Stimulated activated CD4-positive, alpha-beta T cell treated with anti-CD3 and anti-CD28 coated beads, Interleukin-2, amount 100 ng/mL, for 24 hours (primary cell): ENCODE measurements around the gene NAP1L4.

Source experiments
- DNase-seq, 2 donors: peaks; one replicate each; pipeline ENCODE4 v3.0.0-alpha.2; 2020

Gene NAP1L4

DNA sequence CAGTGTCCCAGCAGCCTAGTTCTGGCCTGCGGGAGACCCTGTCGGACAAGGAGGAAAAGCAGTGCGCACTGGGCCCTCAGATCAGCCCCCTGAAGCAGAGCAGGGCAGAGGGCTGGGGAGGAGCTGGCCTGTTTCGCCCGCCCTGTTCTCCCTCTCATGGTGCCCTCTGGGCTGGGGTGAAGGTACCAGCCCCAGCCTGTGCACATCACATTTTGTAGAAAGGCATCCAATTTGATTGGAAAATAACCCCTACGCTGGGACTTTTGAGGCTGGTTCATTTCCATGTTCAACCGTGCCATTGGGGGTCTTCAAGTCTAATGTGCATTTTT lies 832 bp upstream of the NAP1L4 start:
- no peak for DNase-seq

DNA sequence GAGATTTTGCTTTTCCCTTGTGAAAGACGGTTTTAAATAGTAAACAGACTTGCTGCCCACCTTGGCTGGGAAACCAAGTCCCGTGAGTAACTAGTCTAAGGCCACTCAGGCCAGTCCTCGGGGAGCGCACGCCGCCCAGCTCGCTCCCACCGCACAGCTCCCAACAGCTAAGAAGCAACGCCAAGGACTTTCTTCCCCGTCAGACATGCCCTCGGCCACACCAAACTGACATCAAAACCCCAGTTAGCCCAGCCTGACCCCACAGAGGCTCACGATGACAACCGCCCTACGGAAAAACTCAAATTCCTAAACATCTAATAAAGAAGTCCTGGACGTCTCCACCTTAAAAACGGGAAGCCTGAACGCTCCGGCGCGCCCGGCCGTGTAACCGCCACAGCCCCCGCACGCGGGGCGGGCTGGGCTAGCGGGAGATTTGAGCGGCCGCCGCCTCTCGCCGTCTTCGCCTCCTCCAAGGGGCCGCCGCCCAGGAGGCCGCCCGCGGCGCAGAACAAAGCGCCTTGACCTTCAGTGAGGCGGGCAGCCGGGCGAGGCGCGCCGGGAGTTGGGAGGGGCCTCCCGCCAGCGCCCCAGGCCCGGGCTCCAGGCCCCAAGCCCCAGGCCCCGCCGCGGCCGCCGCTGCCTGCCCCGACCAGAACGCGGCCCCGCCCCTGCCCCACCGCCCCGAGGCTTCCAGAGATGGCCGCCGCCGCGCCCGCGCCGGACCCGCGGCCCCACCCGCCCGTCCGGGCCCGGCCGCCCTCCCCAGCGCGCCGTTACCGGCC lies 486 bp downstream of the NAP1L4 start:
- DNase-seq, result peak in 1 of 2 donors; percentile 63

DNA sequence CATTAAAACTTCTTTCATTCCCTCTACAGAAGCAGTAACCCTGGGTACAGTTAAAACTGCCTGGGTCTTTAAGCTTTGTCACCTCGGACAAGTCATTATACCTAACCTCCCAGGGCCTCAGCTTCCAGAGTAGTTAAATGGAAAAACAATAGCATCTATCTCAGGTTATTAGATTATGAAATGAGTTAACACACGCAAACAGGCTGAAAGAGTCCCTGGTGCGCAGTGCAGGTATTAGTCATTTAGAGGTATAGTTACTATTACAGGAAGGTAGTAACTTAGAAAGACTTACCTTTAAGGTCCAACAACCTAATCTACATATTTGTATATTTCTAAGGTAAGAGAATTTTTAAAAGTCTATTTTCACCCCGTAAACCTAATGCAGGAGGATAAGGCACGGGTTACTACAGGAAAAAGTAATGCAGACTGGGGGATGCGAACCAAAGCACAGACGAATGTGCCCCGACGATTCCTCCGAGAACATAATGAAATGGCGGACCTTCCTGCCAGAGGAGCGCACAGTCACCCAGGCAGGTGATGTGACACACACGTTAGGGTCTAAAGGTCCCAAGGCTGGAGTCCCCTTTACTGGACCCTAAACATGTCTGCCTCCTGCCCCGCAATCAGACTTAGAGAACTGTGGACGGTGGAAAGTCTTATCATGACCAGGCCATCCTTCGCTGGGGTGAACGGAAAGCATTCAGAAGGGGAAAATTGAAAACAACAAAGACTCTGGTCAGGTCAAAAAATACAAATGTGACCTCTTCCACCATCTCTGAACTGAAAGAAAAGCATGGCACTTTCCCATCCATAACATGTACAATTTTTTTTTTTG lies 1.3 kb downstream of the NAP1L4 start:
- peak; percentile 44 to 60 for DNase-seq

DNA sequence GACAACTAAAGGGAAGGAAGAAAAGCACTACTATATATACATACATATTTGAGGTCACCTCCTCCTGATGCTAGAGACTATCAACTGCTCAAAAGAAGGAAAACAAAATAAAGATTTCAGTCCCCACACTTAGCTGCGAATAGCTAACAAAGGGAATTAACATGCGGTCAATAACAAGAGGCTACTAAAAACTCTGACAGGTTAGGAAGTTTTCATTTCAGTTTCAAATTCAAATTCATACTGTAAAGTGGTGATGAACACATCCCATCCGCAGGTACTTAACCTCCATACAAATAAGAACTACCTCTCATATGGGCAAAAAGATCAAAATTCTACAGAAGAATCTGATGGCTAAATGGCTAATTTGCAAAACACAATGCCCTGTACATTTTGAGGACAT lies 2.6 kb downstream of the NAP1L4 start:
- no peak for DNase-seq

DNA sequence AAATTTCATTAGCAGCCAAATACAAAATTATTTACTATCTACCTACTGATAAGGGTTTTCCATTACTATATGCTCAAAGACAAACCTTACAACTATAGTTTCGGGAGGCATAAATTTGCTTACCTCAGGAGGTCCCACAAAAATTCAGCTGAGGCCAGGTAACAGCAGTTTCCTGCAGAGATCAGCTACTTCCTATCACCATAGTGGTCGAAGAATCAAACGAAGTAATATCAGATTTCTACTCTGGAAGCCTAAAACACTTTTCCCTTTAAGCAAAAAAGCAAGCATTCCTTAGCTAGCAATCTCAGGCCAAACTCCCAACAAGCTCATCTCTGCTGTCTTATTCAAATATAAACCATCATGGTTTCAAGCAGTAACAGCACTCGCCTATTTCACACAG lies 3.1 kb downstream of the NAP1L4 start:
- DNase-seq, result no peak

DNA sequence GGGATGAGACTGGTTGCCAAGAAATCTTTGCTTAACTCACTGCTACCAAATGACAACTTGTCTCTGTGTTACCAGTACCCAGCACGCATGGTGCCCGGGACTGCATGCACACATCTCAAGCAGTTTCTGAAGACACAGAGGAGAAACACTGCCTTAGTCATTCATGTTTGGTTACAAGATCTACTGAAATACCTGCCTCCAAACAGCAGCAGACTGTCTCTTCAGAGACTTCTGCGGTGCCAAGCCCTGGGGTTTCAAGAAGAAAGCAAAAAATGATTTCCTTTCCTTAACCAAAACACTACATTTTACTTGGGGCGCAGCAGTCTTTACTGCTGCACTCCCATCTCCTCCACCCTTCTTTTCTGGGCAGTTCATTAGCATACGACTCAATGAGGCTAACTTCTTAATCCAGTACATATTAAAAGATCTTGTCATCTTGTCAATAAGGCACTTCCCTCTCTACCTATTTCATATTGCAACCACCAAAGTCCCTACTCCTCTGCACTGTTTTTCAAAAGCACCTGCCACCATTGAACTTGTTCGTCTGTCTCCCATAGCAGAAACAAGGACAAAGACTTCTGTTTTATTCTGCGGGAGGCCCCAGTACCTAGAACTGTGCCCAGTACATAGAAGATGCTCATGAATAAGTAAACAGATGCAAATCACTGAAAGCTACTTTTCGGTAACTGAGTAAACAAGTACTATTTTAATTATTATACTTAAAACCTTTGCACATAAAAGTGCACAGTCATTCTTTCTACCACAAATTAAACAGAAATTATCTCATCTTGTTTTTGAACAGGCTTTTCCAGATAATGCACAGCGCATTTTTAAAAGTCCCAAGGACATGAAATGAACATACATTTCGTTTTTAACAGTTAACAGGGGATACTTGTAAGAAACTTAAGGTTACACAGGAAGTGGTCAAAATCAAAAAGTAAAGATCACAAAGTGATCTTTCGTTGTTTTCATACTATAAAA lies 4.0 kb downstream of the NAP1L4 start:
- DNase-seq, result peak; percentile 28 to 50

DNA sequence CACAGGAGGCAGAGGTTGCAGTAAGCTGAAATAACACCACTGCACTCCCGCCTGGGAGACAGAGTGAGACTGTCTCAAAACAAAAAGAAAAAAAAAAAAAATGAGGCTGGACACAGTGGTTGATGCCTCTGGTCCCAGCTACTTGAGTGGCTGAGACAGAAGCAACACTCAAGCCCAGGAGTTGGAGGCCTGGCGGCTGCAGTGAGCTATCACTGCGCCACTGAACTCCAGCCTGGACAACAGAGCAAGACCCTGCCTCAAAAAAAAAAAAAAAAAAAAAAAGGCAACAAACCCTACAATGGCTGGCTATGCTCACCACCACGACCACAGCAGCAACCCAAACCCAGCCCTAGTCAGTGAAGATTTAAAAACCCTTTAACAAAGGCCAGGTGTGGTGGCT lies 8.2 kb downstream of the NAP1L4 start:
- no peak for DNase-seq

DNA sequence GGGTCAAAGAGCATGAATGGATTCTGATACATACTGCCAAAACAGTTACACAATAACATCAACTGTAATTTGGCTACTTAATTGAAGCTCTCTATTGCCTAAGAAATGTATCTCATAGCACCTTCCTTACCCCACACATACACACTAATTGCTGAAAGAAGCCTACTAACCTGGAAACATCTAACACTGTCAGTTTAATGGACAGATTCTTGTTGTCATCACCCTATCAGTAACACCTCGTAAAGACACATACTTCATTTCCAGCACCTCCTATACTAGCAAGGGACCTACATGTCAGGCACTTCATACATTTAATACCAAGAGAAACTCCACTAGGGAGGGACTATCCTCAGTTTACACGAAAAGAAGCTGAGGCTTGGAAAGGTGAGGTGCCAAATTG lies 9.9 kb downstream of the NAP1L4 start:
- no peak for DNase-seq

DNA sequence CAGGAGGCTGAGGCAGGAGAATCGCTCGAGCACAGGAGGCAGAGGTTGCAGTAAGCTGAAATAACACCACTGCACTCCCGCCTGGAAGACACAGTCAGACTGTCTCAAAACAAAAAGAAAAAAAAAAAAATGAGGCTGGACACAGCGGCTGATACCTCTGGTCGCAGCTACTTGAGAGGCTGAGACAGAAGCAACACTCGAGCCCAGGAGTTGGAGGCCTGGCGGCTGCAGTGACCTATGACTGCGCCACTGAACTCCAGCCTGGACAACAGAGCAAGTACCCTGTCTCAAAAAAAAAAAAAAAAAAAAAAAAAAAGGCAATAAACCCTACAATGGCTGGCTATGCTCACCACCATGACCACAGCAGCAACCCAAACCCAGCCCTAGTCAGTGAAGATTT lies 11.0 kb downstream of the NAP1L4 start:
- no peak for DNase-seq

DNA sequence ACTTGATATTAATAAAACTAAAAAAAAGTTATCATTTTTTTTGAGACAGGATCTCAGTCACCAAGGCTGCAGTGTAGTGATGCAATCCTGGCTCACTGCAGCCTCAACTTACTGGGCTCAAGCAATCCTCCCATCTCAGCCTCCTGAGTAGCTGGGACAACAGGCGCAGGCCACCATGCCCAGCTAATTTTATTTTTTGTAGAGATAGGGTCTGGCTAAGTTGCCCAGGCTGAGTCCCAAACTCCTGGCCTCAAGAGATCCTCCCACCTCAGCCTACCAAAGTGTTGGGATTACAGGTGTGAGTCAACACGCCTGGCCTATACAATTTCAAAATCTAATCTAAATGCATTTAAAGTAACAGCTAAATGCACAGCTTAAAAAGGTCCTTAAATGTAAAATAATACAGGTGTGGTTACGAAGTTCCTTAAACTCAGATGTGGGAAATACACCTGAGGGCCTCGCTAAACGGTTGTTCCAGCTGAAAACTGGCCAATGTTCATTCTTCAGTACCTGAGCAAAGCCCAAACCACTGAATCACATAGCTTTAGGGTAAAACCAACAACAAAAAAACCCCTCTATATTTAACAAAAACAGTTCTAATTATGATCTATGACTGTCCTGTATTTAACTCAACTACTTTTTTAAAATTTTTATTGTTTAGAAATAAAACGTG lies 11.8 kb downstream of the NAP1L4 start:
- DNase-seq, result no peak

DNA sequence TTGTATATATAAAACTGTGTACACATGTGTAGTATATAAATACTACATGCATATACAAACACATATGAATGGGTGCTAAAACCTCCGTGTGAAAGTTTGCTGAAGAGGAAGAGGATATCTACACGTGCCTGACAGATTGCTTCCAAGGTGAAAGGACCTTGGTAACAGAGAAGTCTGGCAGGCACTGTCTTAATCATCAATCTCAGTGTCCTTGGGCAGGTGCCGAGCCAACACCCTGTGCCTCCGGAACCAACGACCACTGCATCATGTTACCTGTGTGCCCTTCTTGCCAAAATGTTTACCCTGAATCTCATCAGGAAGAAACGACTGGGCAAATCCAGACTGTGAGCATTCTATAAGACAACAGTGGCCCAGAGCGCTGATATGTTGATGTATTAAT lies 15.0 kb downstream of the NAP1L4 start:
- DNase-seq, result no peak

DNA sequence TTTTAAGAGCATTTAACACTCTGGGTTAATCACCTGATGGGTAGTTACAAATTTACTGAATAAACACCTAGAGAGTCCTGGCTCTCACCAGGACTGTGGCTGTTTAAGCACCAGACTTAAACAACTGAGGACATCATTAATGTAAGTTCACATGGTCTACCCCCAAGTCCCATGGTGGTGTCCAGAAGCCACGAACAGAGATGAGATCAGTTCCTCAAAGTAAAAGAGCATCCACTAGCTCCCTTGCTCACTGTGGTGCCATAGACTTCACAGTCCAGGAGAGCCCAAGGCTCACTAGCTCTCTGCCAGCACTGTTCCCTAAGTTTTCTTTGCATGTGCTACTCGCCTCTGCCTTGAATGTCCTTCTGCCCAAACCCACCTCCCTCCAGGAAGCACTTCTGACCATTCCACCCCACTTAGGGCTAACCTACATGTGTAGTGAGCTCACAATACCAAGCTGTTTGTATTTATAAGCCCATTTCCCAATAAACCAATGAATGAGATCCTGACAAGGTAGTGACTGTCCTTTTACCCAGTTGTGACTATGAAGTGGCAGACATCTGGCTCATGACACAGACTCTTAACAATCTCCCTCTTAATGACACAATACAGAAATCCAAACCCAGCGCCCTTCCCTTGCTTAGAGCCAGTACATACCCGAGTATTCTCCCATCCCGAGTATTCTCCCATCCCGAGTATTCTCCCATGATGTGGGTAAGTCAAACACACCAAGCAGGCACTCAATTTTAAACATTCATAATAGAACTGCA lies 15.7 kb downstream of the NAP1L4 start:
- no peak for DNase-seq

DNA sequence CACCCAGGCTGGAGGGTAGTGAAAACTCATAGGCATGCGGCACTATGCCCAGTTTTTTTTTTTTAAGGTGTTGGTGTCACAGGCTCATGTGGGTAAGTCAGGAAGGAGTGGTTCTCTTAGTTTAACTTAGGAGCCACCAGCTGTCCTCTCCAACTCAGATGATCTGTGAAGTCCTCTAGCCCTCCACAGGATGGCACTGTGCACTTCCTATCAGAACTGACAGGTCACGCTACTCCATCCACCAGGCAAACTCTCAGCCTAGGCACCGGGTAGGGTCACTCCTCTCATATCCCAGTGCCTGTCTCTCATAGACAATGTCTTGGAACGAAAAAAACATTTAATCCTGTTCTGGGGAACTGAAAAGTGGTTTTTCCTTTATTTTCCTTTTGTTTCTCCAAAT lies 16.5 kb downstream of the NAP1L4 start:
- peak; percentile 24 to 47 for DNase-seq

DNA sequence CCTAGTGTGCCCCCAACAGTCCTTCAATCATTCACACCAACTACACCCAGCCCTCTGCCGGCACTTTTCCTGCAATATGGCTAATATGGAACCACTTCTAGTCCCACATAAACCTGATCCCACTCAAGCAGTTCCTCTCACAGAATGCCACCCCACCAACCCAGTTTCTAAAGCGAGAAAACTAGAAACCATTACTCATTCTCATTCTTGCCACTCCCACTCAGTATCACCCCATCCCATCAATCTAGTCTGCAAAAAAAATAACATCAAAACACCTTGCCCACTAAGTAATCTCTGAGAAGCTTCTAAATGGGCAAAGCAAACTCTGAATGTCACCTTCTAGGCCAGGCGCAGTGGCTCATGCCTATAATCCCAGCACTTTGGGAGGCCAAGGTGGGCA lies 17.9 kb downstream of the NAP1L4 start:
- no peak for DNase-seq

DNA sequence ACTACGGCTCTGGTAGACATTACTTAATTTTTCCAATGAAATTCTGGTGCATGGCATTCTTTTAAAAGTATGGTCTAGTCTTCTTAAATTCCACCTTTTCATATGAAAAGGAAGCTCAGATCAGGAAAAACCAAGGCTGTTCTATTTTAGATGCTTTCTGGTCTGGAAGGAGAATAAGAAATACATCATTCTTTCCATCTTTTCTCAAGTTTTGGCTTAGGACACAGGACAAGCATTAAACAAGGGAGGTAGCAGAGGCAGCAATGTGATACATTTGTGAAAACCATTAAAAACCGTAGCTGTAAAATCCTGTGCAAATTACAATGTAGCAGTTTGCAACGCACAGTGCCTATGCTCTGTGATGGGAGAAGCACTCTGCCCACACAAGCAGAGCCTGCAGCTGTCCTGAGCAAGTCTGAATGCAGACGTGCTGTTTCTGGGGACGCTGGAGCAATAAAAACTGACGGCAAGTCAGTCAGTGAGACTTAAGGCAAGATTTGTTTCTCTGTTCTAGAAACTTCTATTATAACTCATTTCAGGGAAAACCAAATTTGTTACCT lies 23.7 kb downstream of the NAP1L4 start:
- DNase-seq, result no peak

DNA sequence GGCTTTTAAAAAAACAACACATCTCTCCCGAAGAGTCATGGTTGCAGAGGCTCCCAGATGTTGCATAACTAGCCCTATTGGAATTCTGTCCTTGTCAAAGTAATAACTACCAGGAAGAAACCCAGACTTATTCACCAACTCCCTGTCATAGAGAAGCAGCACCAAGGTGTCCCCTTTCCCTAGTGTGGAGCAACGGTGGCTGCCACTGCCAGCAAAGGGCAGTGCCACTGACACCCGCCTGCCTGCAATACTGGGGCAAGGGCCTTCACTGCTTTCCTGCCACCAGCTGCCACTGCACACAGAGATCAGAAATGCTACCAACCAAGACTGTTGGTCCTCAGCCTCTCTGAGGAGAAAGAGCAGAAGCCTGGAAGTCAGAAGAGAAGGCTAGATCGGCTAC lies 27.3 kb downstream of the NAP1L4 start:
- DNase-seq, result no peak

DNA sequence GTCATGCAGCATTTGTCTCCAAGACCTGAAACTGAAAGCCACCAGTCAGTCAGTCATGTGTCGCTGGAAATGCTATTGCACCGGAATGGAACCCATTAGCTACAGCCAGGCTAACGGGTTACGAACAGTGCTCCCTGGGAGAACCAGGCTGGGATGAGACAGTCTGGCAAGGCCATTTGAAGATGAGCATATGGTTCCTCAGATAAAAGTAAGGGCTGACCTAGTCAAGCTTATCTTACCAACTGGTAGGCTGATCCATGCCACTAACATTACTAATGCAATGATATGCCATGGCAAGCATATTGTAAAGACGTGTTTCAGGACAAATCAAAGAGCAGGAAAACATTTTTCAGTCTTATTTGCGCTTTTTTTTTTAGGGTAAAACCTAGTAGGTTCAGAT lies 28.4 kb downstream of the NAP1L4 start:
- DNase-seq, result no peak

DNA sequence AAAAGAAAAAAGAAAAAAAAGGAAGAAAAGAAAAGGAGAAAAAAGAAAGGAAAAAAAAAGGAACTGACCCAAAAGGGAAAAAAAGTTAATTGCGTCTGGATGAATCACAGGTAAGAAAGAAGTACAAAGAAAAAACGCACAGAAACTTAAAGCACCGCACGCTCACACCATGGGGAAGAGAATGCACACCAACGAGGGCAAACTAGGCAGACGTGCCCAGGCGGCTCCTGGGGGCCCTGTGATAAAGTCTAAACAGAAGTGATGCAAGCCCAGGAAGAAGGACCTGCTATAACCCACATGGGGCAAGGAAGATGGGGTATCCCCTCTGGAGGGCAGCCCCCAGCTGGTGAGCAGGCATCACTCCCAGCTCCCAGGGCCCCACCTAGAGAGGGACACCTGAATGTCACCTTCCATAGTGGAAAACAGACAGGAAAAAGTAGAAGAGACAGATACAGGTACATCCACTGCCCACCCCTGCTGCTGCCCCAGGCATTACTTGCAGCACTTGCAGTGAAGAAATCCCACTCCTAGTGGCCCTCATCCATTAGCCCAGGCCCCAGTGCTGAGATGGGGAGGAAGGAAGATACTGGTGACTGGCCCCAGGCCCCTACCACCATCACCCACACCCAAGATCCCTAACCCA lies 28.9 kb downstream of the NAP1L4 start:
- no peak for DNase-seq

DNA sequence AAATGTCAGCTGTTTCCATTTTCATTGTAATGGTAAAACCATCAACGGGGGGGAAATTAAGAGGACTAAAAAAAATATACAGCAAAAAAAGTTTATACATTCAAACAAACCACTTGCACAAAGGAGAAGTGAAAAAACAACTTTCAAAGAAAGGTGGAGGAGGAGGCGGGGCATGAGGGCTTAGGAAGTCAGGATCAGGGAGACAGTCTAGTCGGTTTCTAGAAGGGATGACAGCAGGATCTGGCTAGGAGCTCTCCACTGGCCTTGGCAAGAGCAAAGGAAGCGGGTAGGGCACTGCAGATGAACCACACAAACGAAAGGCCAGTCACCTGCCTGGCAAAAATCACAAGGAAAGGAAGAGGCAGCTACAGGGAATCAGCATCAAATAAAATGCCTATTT lies 31.0 kb downstream of the NAP1L4 start:
- DNase-seq, result no peak

DNA sequence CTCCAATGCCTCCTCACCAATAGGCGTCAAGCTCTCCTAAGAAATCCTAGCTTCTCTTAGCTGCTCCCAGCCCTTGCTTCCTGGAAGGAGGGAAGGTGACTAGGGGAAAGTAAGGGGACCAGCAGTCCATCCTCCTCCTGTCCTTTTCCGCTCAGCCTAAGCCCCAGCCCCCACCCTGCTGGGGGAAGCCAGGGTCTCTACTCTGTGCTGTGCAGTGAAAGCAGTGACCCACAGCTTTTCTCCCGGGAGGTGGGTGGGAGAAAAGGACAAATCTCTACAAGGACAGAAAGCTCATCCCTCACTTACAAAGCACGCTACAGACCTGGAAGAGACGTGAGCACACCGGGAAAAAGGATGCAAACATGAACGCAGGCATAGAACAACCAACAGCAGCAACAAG lies 32.0 kb downstream of the NAP1L4 start:
- no peak for DNase-seq

DNA sequence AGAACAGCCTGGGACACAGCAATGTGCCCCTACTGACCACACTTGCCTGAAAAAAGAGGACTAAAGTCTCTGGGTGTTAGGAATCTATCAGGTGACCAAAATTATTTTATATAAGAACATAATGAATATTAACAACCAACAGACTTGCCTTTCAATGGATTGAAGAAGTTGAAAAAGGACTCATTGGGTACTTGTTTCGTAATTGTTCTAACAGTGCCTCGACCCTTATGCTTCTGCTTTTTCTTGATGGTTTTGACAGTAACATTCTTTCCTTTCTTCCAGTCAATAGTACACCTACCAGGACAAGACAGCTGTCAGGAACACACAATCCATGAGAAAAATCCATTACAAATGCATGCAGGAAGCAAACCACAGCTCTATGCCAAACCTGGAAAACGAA lies 33.9 kb downstream of the NAP1L4 start:
- no peak for DNase-seq
